Thymus (tissue), 14 donors: ENCODE measurements around the gene MAB21L1. TPM values are rescaled to one million over a fixed set of nuclear protein-coding genes. Genes with fewer than 3 reads are reported as not detected.

ENCODE experiments used
- DNase-seq, 9 donors: peaks; one replicate each; pipeline ENCODE4 v3.0.0-alpha.2; 2013; ENCODE audit warnings: low spot score in 9 of 9, low read depth in 6 of 9, missing footprints in 1 of 9
- H3K27ac ChIP-seq, 2 donors: one replicate each; pipeline ENCODE4 v1.5.1; 2013; ENCODE audit warnings: control low read depth in 1 of 2, low read depth in 1 of 2, low read length in 1 of 2, mild to moderate bottlenecking in 1 of 2, moderate library complexity in 1 of 2
- H3K27me3 ChIP-seq, 2 donors: one replicate each; pipeline ENCODE4 v1.5.1; 2013; ENCODE audit warnings: low read length in 1 of 2; ENCODE audit not compliant: control insufficient read depth in 2 of 2, insufficient read depth in 1 of 2
- H3K36me3 ChIP-seq, 2 donors: one replicate each; pipeline ENCODE4 v1.5.1; 2013; ENCODE audit warnings: low read length in 1 of 2, mild to moderate bottlenecking in 1 of 2, moderate library complexity in 1 of 2; ENCODE audit not compliant: control insufficient read depth in 2 of 2, insufficient read depth in 2 of 2
- H3K4me1 ChIP-seq, 2 donors: one replicate each; pipeline ENCODE4 v1.5.1; 2013; ENCODE audit warnings: low read length in 2 of 2; ENCODE audit not compliant: control insufficient read depth in 2 of 2, insufficient read depth in 2 of 2
- H3K4me3 ChIP-seq, 2 donors: one replicate each; pipeline ENCODE4 v1.5.1; 2013; ENCODE audit warnings: low read length in 2 of 2, control low read depth in 1 of 2, mild to moderate bottlenecking in 1 of 2
- H3K9me3 ChIP-seq, 2 donors: one replicate each; pipeline ENCODE4 v1.5.1; 2013; ENCODE audit warnings: low read length in 1 of 2, mild to moderate bottlenecking in 1 of 2; ENCODE audit not compliant: control insufficient read depth in 2 of 2, insufficient read depth in 1 of 2
- WGBS: extraction: QIAGEN DNeasy Blood & Tissue Kit; methylation state at CpG from one replicate; pipeline ENCODE4 v1.1.7; 2013; 5-methylcytosine and 5-hydroxymethylcytosine counted together
- long read RNA-seq, 10 donors: transcript quantifications; one replicate each; lab custom pipeline, GENCODE V29; 2026
- polyA plus RNA-seq: library from polyadenylated mRNA; stranded (reverse); fragments of 200-250 nt; gene quantifications from one replicate; pipeline ENCODE4 v1.2.3, GENCODE V29; 2013
- total RNA-seq: library from RNA; stranded (reverse); fragments of 120-200 nt; gene quantifications from one replicate; pipeline ENCODE4 v1.2.4, GENCODE V29; 2013
- donor health status: healthy.

MAB21L1 gene
- total RNA-seq (0.99 TPM), polyA plus RNA-seq (0.34 TPM)
- long read RNA-seq, donor 1, result 0 reads
- long read RNA-seq, donor 2, result 0 reads
- long read RNA-seq, donor 3, partial matches to known transcripts, result 0 of 2 reads
- long read RNA-seq, donor 3, other reads (novel, unspliced or antisense), result 0 of 2 reads
- long read RNA-seq, donor 4, partial matches to known transcripts, result 0 of 1 reads
- long read RNA-seq, donor 4, other reads (novel, unspliced or antisense), result 0 of 1 reads
- long read RNA-seq, donor 5, partial matches to known transcripts, result 0 of 3 reads
- long read RNA-seq, donor 5, other reads (novel, unspliced or antisense), result 0 of 3 reads
- long read RNA-seq, donor 6, partial matches to known transcripts, result 0 of 3 reads
- long read RNA-seq, donor 6, other reads (novel, unspliced or antisense), result 0 of 3 reads
- long read RNA-seq, donor 7, partial matches to known transcripts, result 0 of 4 reads
- long read RNA-seq, donor 7, other reads (novel, unspliced or antisense), result 0 of 4 reads
- long read RNA-seq, donor 8, partial matches to known transcripts, result 0 of 2 reads
- long read RNA-seq, donor 8, other reads (novel, unspliced or antisense), result 0 of 2 reads
- long read RNA-seq, donor 9, partial matches to known transcripts, result 0 of 1 reads
- long read RNA-seq, donor 9, other reads (novel, unspliced or antisense), result 0 of 1 reads
- long read RNA-seq, donor 10, result 0 reads

DNA sequence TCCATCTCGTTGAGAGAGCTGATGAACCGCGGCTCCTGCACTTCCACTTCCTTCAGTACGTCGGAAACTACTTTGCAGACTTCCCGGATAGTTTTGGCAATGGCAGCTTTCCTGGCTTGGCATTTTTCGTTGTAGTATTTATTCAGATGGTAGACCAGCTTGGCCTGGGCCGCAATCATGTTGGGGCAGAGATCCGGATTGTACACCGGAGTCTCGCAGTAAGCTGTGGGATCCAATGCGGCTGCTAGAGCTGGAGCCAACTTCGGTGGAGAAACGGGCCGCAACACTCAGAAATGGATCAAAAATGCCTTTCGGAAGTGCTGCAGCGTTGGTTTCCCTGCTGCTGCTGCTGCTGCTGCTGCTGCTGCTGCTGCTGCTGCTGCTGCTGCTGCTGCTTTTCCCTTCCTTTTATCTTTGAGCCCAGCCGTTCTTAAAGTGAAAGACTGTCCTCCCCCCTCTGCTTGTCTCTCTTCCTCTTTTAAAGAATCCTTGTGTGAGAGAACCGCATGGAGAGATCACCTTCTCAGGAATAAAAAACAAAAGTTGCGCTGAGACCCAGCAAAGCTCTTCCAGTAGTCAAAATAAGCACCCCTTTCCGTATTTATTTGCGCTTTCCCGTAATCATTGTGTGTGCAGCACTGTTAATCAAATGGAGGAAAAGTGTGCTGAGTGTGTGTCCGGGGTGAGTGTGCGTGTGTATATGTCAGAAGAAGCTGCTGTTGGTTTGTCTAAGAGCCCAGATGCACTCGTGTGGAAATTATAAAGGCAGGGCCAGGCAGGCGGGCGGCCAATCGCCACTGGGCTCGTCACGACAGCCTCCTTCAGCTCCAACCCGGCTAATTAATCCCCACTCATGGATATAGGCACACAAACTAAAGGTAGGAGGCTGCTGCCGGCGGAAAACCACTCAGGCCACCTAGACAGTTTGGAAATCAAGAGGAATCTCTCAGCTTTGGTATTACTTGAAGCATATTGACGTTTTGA lies at the start of gene MAB21L1:
TSS of gene MAB21L1 (minus strand) at position 730 of the 984 bp plus-strand sequence. CDS start at position 179, 551 bp downstream.
- Histone ChIP-seq H3K36me3 (no peaks in the 10 kb centered on the region), H3K9me3 (peaks cover 0 to 3% of the 10 kb centered on the region in 2 donors), H3K4me3 (peak within 1 kb of the TSS; percentile 36 to 44), H3K4me1 (peaks cover 4 to 28% of the 10 kb centered on the region in 2 donors), H3K27ac (no peak within 1 kb of the TSS), H3K27me3 (peaks cover 48 to 94% of the 10 kb centered on the region in 2 donors)
- WGBS, result 11% methylated on average over 35 of the region's 35 CpGs
- peak in 3 of 9 donors; percentile 8 to 52 (median 27) for DNase-seq

DNA sequence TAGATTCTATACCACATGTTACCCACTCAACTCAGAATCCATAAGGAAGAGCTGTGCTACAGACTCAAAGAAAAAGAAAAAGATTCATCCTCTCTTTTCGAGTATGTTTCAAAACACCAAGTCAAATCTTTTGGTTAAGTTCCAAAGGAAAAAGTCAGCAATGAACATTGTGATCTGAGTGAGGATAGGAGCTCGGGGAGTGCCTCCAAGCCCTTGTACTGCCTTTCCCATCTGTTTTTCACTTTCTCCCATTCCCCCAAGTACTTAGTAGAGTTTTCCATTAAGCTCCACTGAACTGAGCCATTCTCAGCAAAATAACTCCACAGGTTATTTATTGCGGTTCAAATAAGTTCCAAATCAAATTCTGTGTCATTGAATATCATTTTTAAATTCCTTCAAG lies 47.7 kb upstream of the MAB21L1 start:
- DNase-seq, result no peak
- WGBS, result 96% methylated on average over 3 of the region's 3 CpGs
- Histone ChIP-seq H3K4me1 (no peaks in the 10 kb centered on the region), H3K4me3 (no peak overlapping the region), H3K27ac (no peak overlapping the region), H3K36me3 (no peaks in the 10 kb centered on the region), H3K27me3 (no peaks in the 10 kb centered on the region), H3K9me3 (no peaks in the 10 kb centered on the region)

DNA sequence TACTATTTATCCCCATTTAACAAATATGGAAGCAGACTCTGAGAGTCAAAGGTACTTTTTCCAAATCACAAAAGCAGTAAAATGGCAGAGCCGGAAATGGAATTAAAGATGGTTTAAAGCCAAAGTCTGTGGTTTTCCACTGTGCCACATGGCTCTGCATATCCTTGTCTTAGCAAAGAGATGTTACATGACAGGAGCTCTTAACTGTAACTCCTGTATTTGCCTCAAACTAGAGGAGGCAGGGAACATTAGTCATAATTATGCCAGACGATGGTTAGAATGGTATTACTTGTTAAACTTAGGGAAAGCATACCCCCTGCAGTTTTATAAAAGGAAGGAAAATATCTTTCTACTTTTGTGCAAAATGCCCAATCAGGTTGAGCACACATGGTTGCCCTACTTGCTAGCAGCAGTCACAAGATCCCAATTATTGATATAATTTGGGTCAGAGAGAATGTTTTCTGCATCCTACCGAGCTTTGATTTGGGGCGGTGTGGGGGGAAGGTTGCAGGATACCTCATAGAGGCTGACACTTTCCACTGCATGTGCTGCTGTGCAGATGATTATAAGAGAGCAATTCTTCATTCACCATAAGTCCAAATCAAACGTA lies 42.0 kb upstream of the MAB21L1 start:
- Histone ChIP-seq H3K27me3 (no peaks in the 10 kb centered on the region), H3K4me1 (no peaks in the 10 kb centered on the region), H3K4me3 (no peak overlapping the region), H3K36me3 (no peaks in the 10 kb centered on the region), H3K27ac (no peak overlapping the region), H3K9me3 (no peaks in the 10 kb centered on the region)
- WGBS, result 97% methylated on average over 5 of the region's 5 CpGs
- DNase-seq, result no peak

DNA sequence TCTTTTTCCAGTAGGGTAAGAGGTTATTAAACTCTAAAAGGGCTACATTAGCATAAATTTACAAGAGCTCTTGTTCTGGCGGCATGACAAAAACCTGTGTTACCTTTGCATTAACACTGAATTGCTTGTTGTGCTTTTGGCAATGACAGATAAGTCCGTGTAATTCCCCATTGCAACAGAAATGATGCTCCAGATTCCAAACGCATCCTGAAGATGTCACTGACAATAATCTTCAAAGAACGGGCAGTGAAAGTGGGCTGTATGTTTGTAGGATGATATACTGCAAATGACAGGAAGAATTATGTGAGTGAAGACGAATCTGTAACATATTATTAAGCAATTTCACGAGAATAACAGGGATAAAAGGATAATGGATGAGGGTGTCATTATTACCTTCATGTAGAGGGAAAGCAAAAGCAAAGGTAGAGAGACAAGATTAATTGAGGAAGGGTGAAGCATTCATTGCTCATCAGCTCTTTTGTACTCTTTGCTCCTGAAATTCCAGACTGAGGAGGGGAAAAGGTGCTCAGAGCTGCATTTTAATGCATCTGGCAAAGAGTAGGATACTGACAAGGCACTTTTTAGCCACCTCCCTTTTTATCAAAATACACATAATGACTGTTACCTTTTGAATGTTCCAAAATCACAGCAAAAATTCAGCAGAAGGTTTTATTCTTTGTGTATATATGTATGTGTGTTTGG lies 38.5 kb upstream of the MAB21L1 start:
- WGBS, result 94% methylated on average over 6 of the region's 6 CpGs
- Histone ChIP-seq H3K4me3 (no peak overlapping the region), H3K27ac (no peak overlapping the region), H3K36me3 (no peaks in the 10 kb centered on the region), H3K9me3 (no peaks in the 10 kb centered on the region), H3K4me1 (no peaks in the 10 kb centered on the region), H3K27me3 (no peaks in the 10 kb centered on the region)
- DNase-seq, result no peak

DNA sequence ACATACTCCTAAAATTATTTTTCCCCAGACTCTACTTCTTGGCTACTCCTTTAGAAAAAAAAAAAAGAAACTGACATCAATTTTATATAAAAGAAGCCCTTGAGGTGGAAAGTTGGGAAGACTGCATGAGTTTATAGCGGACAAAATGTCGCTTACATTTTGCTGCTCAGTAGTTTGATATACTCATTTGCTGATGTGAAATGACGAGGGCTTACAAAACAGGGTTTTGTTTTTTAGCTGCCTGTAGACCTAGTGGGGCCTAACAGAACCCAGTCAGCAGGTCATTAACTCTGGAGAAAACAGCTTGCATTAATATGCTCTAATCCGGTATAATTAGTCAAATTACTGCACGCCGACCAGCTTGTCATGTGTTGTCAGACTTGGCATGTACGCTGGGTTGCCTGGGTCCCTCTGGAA lies 37.6 kb upstream of the MAB21L1 start:
- H3K27ac ChIP-seq, result no peak overlapping the region
- 97% methylated on average over 7 of the region's 7 CpGs for WGBS
- no peak overlapping the region for H3K4me3 ChIP-seq
- no peaks in the 10 kb centered on the region for H3K27me3 ChIP-seq
- H3K4me1 ChIP-seq, result no peaks in the 10 kb centered on the region
- H3K9me3 ChIP-seq, result no peaks in the 10 kb centered on the region
- no peaks in the 10 kb centered on the region for H3K36me3 ChIP-seq
- DNase-seq, result no peak

DNA sequence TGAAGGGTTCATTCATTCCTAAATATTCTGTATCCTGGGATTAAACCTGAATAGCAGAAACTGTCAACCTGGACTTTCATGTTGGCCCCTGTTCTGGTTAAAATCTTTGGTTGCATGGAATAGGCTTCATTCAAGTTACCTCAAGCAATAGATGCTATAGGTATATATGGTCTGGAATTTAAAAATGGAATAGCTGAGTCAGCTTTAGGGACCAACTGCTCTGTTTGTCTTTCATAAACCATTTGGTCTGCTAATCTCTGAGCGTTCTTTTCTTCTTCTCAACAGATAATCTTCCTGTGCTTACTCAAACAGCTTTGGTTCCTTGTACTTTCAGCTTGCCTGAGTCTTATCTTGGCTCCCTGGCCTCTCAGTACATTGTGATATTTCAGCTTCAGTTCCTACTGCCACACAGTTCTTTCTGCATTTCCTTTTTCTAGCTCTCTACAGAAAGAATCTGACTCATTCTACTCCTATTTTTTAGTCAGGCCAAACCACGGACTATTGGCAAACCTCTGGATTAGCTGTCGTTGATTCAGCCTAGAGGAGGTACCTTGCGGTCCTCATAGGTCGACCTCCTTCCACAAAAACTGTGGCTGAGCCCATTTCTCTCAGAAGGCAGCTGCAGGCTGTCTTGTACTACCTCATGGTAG lies 35.9 kb upstream of the MAB21L1 start:
- no peaks in the 10 kb centered on the region for H3K4me1 ChIP-seq
- WGBS, result 48% methylated on average over 5 of the region's 5 CpGs
- DNase-seq, result no peak
- H3K27me3 ChIP-seq, result no peaks in the 10 kb centered on the region
- H3K36me3 ChIP-seq, result no peaks in the 10 kb centered on the region
- H3K9me3 ChIP-seq, result no peaks in the 10 kb centered on the region
- H3K27ac ChIP-seq, result no peak overlapping the region
- no peak overlapping the region for H3K4me3 ChIP-seq

DNA sequence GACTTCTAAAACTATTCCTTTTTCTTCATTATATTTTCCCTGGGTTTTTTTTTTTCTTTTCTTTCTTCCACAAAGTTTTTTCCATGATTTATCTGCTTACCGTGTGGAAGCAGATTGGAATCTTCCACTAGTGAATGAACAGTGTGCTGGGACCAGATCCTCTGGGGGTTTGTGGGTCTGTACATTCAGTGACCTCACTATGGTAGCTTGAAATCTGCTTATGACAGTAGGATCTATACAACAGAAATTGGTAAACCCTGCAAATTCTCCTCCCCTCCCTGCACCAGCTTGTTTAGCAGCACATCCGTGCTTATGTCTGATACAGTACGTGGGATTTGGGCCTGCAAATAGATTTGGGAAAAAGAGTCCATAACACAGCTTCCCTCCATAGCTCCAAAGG lies 26.0 kb upstream of the MAB21L1 start:
- Histone ChIP-seq H3K36me3 (no peaks in the 10 kb centered on the region), H3K27me3 (no peaks in the 10 kb centered on the region), H3K9me3 (no peaks in the 10 kb centered on the region), H3K4me3 (no peak overlapping the region), H3K4me1 (no peaks in the 10 kb centered on the region), H3K27ac (no peak overlapping the region)
- no peak for DNase-seq
- WGBS, result 64% methylated on average over 3 of the region's 3 CpGs
